Lung (tissue), 12 donors: ENCODE results near the gene SLC3A2. TPM values are rescaled to one million over a fixed set of nuclear protein-coding genes. Genes with fewer than 3 reads are reported as not detected.

ENCODE experiments used
- ATAC-seq: fragments of 200-7000 bp; cut with Tn5 transposase; one replicate; pipeline ENCODE4 v1.9.1; 2020; ENCODE audit warnings: moderate number of reproducible peaks; ENCODE audit not compliant: insufficient read depth, low FRiP score
- DNase-seq, 3 donors: peaks; one replicate each; pipeline ENCODE4 v3.0.0-alpha.2; 2013 to 2017
- H3K27ac ChIP-seq, 2 donors: one replicate each; pipeline ENCODE4 v1.5.1; 2013; ENCODE audit warnings: mild to moderate bottlenecking in 2 of 2, moderate library complexity in 2 of 2, control low read depth in 1 of 2, inconsistent platforms in 1 of 2, low read depth in 1 of 2, low read length in 1 of 2
- H3K27me3 ChIP-seq, 3 donors: one replicate each; pipeline ENCODE4 v1.5.1; 2013; ENCODE audit warnings: low read length in 2 of 3; ENCODE audit not compliant: control insufficient read depth in 3 of 3, insufficient read depth in 3 of 3
- H3K36me3 ChIP-seq, 4 donors: one replicate each; pipeline ENCODE4 v1.5.1; 2013; ENCODE audit warnings: low read length in 4 of 4, mild to moderate bottlenecking in 1 of 4, moderate library complexity in 1 of 4; ENCODE audit not compliant: control insufficient read depth in 4 of 4, insufficient read depth in 4 of 4
- H3K4me1 ChIP-seq, 5 donors: one replicate each; pipeline ENCODE4 v1.5.1; 2013; ENCODE audit warnings: low read length in 5 of 5, mild to moderate bottlenecking in 2 of 5, moderate library complexity in 1 of 5; ENCODE audit not compliant: control insufficient read depth in 5 of 5, insufficient read depth in 5 of 5
- H3K4me3 ChIP-seq: one replicate; pipeline ENCODE4 v1.5.1; 2013; ENCODE audit warnings: mild to moderate bottlenecking, control low read depth, moderate library complexity
- H3K9ac ChIP-seq, 2 donors: one replicate each; pipeline ENCODE4 v1.5.1; 2013; ENCODE audit warnings: low read length in 2 of 2, control low read depth in 1 of 2; ENCODE audit not compliant: insufficient read depth in 1 of 2
- H3K9me3 ChIP-seq, 4 donors: one replicate each; pipeline ENCODE4 v1.5.1; 2013; ENCODE audit warnings: low read length in 3 of 4, mild to moderate bottlenecking in 1 of 4, moderate library complexity in 1 of 4; ENCODE audit not compliant: control insufficient read depth in 4 of 4, insufficient read depth in 3 of 4
- CTCF ChIP-seq: IDR thresholded peaks from 2 replicates; pipeline ENCODE4 v1.5.1; 2012; ENCODE audit warnings: mild to moderate bottlenecking; ENCODE audit errors: control extremely low read depth, extremely low read depth
- WGBS, 2 donors: extraction: QIAGEN DNeasy Blood & Tissue Kit; methylation state at CpG; one replicate each; pipeline ENCODE4 v1.1.7; 2013; 5-methylcytosine and 5-hydroxymethylcytosine counted together
- polyA plus RNA-seq, 2 donors: library from polyadenylated mRNA; stranded (reverse); fragments of 200-250 nt; gene quantifications; one replicate each; pipeline ENCODE4 v1.2.1, GENCODE V29; 2013
- total RNA-seq, 2 donors: library from RNA; depleted of rRNA in 1 of 2; stranded (reverse); fragments of >200 nt in 1 of 2; gene quantifications; one replicate each; pipeline ENCODE4 v1.2.1, GENCODE V29; 2014 to 2021
- donor health status: control.
- donor health status: control.
- donor health status: Bipolar disorder and iron deficiency.
- donor health status: healthy.
- donor health status: DM: yes; HTN: yes; CAD: no.

The SLC3A2 gene
- total and polyA plus RNA-seq, 4 donors = 151 to 265 (median 211) TPM

GRCh38 chr11:62922189-62922589 lies 41.5 kb downstream of the SLC3A2 start:
- no peak for DNase-seq
- no peak overlapping the region for H3K4me3 ChIP-seq
- no peak for ATAC-seq
- no peak for TF ChIP-seq CTCF
- H3K9ac ChIP-seq = no peak overlapping the region
- peaks cover 0 to 30% (median 21%) of the 10 kb centered on the region in 5 donors for H3K4me1 ChIP-seq
- H3K27me3 ChIP-seq = peaks cover 0 to 67% (median 52%) of the 10 kb centered on the region in 3 donors
- 58 to 67% methylated on average over 4 of the region's 4 CpGs for WGBS, 2 donors
- H3K9me3 ChIP-seq = no peaks in the 10 kb centered on the region
- H3K36me3 ChIP-seq = no peaks in the 10 kb centered on the region
- peak overlapping the region in 1 of 2 donors; percentile 45 for H3K27ac ChIP-seq

- DNase-seq = peak in 1 of 3 donors; percentile 18
- WGBS, 2 donors = 46 to 54% methylated on average over 24 of the region's 24 CpGs
- Histone ChIP-seq H3K4me3 (no peak overlapping the region), H3K27ac (no peak overlapping the region), H3K36me3 (no peaks in the 10 kb centered on the region), H3K4me1 (peaks cover 0 to 30% (median 26%) of the 10 kb centered on the region in 5 donors), H3K27me3 (peaks cover 0 to 69% (median 59%) of the 10 kb centered on the region in 3 donors), H3K9ac (no peak overlapping the region), H3K9me3 (no peaks in the 10 kb centered on the region)
- TF ChIP-seq CTCF = no peak
- ATAC-seq = no peak
These were observed 42.1 kb downstream of the SLC3A2 start for GRCh38 chr11:62922653-62923431.

GRCh38 chr11:62923601-62924411 lies 43.1 kb downstream of the SLC3A2 start:
- Histone ChIP-seq H3K27me3 (peaks cover 0 to 78% (median 59%) of the 10 kb centered on the region in 3 donors), H3K27ac (no peak overlapping the region), H3K9ac (no peak overlapping the region), H3K4me1 (peaks cover 0 to 34% (median 27%) of the 10 kb centered on the region in 5 donors), H3K36me3 (no peaks in the 10 kb centered on the region), H3K4me3 (no peak overlapping the region), H3K9me3 (no peaks in the 10 kb centered on the region)
- DNase-seq (peak in 2 of 3 donors; percentile 32 to 39), ATAC-seq (no peak)
- TF ChIP-seq CTCF = no peak
- 16 to 25% methylated on average over 52 of the region's 52 CpGs for whole genome bisulfite sequencing, 2 donors
